ENCODE measurements around the gene DCX. TPM values are rescaled to one million over a fixed set of nuclear protein-coding genes. Genes with fewer than 3 reads are reported as not detected.

The DCX gene
- total RNA-seq, 4 donors from 2014 or later, result 0.04 to 0.26 TPM; not detected in 2

GRCh38 chrX:111288841-111289240 is 123.2 kb downstream of the DCX start:
- Histone ChIP-seq H3K4me1 (no peaks in the 10 kb centered on the region), H3K36me3 (no peaks in the 10 kb centered on the region), H3K4me3 (no peak overlapping the region), H3K27ac (no peak overlapping the region), H3K9me3 (no peaks in the 10 kb centered on the region), H3K27me3 (peaks cover 0 to 5% (median 0%) of the 10 kb centered on the region in 4 donors)
- DNase-seq, result no peak
- intact Hi-C loops (cut with DNase I), result no loop called here
- no peak for TF ChIP-seq CTCF (IDR thresholded peaks at IDR 0.05)
- TF ChIP-seq POLR2A (IDR thresholded peaks at IDR 0.05), result no peak
- WGBS, 2 donors, result 82% methylated on average over 3 of the region's 3 CpGs; no CpG with 5 or more reads in 1 of the 2 donors

- intact Hi-C loops (cut with DNase I), result no loop called here
- no peak for DNase-seq
- no peaks in the 10 kb centered on the region for H3K36me3 ChIP-seq
These were observed 127.2 kb downstream of the DCX start for GRCh38 chrX:111284631-111285293.

GRCh38 chrX:111283446-111283845 is 128.5 kb downstream of the DCX start:
- H3K9me3 ChIP-seq, result no peaks in the 10 kb centered on the region
- no peak overlapping the region for H3K27ac ChIP-seq
- H3K27me3 ChIP-seq, result no peaks in the 10 kb centered on the region
- no peaks in the 10 kb centered on the region for H3K36me3 ChIP-seq
- no peak overlapping the region for H3K4me3 ChIP-seq
- no peak for TF ChIP-seq POLR2A (IDR thresholded peaks at IDR 0.05)
- no peak for TF ChIP-seq CTCF (IDR thresholded peaks at IDR 0.05)
- no peaks in the 10 kb centered on the region for H3K4me1 ChIP-seq
- 65 to 67% methylated on average over 2 of the region's 2 CpGs for WGBS, 2 donors
- DNase-seq, result no peak
- intact Hi-C loops (cut with DNase I), result no loop called here

More at GRCh38 chrX:111284631-111285293, 127.2 kb downstream of the DCX start:
- Histone ChIP-seq H3K4me1 (no peaks in the 10 kb centered on the region), H3K27ac (no peak overlapping the region), H3K9me3 (no peaks in the 10 kb centered on the region), H3K27me3 (no peaks in the 10 kb centered on the region), H3K4me3 (no peak overlapping the region)
- WGBS, 2 donors, result 51 to 55% methylated on average over 2 to 8 of the region's 8 CpGs
- no peak for TF ChIP-seq POLR2A (IDR thresholded peaks at IDR 0.05)
- no peak for TF ChIP-seq CTCF (IDR thresholded peaks at IDR 0.05)

- intact Hi-C loops (cut with DNase I), result no loop called here
- 100% methylated on average over 1 of the region's 1 CpG; no CpG with 5 or more reads in 1 of the 2 donors for WGBS, 2 donors
- no peak for DNase-seq
These were observed 129.0 kb downstream of the DCX start for GRCh38 chrX:111282991-111283390.

More at GRCh38 chrX:111282991-111283390, 129.0 kb downstream of the DCX start:
- H3K4me3 ChIP-seq, result no peak overlapping the region
- no peak for TF ChIP-seq CTCF (IDR thresholded peaks at IDR 0.05)
- TF ChIP-seq POLR2A (IDR thresholded peaks at IDR 0.05), result no peak
- no peaks in the 10 kb centered on the region for H3K27me3 ChIP-seq
- no peaks in the 10 kb centered on the region for H3K36me3 ChIP-seq
- H3K27ac ChIP-seq, result no peak overlapping the region
- no peaks in the 10 kb centered on the region for H3K9me3 ChIP-seq
- no peaks in the 10 kb centered on the region for H3K4me1 ChIP-seq
